Measurements from ENCODE around the gene DYNLL2. TPM values are rescaled to one million over a fixed set of nuclear protein-coding genes. Genes with fewer than 3 reads are reported as not detected.
"Not testable (repeated sequence)": the region's sequence is repeated elsewhere in the genome, so short reads cannot be mapped to it uniquely, and the experiment has no call there.

Gene DYNLL2
- total RNA-seq, 1 donor from 2014 or later, result 28.3 TPM

DNA sequence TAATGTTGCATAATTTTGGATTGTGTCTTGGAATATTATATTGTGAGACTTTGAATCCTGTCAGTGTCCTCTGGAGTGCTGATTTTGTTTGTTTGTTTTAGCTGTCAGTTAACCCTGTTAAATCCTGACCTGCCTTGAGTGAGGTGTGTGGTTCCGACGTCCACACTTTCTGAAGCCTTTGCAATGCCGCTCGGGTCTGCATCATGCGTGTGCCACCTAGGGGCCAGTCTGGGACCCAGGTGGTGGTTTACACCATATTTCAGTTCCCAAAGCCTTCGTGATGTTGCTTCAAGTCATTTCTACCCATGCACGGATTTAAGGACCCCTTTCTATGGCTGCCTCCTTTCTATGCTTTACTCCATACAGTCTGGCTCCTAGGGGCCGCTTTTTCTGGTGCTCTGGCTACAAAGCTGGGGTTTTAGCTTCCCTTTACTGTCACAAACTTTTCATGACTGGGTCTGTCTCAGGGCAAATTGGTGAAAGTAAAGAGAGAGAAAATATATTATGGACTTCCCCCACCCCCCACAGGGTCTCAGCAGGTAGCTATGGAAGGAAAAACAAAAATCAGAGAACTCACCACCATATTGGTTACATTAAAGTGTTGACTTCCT is 53.6 kb downstream of the DYNLL2 start:
- intact Hi-C loops (cut with DNase I), result no loop called here
- DNase-seq (ENCODE audit: low spot score) (no peak), ATAC-seq (no peak)

DNA sequence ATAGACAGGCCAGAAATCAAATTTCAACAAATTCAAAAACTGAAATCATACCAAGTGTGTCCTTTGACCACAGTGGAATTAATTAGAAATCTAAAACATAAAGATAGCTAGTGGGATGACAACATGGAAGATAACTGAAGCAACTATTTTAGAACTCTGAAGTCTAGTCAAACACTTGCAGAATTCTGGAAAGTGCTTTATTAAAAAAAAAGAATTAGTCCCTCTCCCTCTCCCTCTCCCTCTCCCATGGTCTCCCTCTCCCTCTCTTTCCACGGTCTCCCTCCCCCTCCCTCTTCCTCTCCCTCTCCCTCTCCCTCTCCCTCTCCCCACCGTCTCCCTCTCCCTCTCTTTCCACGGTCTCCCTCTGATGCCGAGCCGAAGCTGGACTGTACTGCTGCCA is 58.3 kb downstream of the DYNLL2 start:
- ATAC-seq, result no peak
- intact Hi-C loops (cut with DNase I), result no loop called here
- no peak for DNase-seq (ENCODE audit: low spot score)

DNA sequence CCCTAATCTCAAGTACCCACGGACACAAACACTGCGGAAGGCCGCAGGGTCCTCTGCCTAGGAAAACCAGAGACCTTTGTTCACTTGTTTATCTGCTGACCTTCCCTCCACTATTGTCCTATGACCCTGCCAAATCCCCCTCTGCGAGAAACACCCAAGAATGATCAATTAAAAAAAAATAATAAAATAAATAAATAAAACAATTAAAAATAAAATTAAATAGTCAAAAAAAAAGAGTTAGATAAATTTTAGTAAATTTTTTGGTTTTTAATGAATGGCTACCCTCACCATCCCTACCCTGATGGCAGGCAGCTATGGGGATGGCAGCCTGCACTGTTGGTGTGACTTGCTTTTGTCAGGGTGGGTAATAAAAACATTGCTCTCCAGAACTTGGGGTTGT is 60.1 kb downstream of the DYNLL2 start:
- intact Hi-C loops (cut with DNase I); ATAC-seq; DNase-seq (ENCODE audit: low spot score): not testable (repeated sequence)

DNA sequence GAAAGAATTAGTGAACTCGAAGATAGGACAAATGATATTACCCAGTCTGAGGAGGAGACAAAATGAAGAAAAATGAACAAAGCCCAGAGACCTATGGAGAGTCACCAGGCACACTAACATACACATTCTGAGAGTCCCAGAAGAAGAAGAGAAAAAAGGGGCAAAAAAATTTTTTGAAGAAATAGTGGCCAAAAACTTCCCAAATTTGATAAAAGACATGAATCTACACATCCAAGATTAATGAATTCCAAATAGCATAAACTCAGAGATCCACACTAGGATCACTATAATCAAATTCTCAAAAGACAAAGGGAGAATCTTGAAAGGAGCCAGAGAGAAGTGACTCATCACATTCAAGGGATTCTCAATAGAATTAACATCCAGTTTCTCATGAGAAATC is 61.6 kb downstream of the DYNLL2 start:
- ATAC-seq, result no peak
- DNase-seq (ENCODE audit: low spot score), result no peak
- intact Hi-C loops (cut with DNase I), result no loop called here

Other genes starting within 250 kb of the DYNLL2 start
- gene MRPS23, start 233.4 kb upstream of the DYNLL2 start, total RNA-seq, result 27.1 TPM
- gene CUEDC1, start 128.0 kb upstream of the DYNLL2 start, total RNA-seq, result 44.3 TPM
- gene VEZF1, start 95.2 kb upstream of the DYNLL2 start, total RNA-seq, result 73.8 TPM
- gene SRSF1, start 76.2 kb upstream of the DYNLL2 start, total RNA-seq, result 169 TPM
- not detected for gene OR4D1, start 65.0 kb downstream of the DYNLL2 start, total RNA-seq
- gene OR4D2, start 83.6 kb downstream of the DYNLL2 start, total RNA-seq, result not detected
- not detected for gene EPX, start 109.3 kb downstream of the DYNLL2 start, total RNA-seq
- gene MKS1, start 135.8 kb downstream of the DYNLL2 start, total RNA-seq, result 18.7 TPM
- gene LPO, start 155.2 kb downstream of the DYNLL2 start, total RNA-seq, result not detected
- gene MPO, start 197.5 kb downstream of the DYNLL2 start, total RNA-seq, result 2.0 TPM
- gene TSPOAP1, start 245.4 kb downstream of the DYNLL2 start, total RNA-seq, result 17.8 TPM